ENCODE results near the gene ITPR1.

ITPR1 gene

DNA sequence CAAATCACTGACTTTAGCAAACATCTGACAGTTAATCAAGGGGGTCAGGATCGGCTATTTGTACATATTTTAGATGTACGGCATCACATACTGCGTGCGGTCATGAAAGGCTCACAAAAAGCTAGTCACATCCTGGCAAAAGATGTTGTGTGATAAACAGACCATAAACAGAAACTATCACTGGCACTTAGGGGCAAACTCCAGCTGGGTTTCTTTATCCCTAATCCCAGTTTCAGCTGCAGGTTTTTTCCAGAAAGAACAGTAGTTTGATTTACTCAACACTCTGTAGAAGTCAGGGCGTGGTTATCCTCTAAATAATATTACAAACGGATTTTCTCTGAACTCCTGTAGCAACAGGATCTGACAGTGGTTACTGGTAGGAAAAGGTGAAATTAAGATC is 373.7 kb downstream of the ITPR1 start:
- no peak for DNase-seq

DNA sequence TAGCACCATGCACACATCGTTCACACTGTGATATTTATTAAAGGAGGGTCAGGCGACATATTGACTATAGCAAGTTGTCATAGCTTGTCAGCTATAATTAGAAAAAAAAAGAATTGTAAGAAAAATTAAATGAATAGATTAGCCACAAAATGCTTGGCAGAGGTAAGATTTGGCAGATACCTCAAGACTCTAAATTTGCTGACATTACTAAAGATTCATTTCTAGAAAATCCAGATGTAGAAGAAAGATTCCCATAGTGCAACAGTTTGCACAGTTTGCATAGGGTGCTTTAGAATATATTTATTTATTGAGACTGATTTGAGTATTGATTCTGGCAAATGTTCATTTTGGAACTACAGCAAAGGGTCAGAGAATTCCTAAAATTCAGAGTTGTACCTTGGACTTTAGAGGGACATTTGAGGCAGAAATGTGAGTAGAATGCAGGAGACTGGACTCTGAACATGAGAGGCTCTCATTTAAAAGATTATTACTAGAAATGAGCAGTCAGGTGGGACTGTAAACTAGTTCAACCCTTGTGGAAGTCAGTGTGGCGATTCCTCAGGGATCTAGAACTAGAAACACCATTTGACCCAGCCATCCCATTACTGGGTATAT is 384.1 kb downstream of the ITPR1 start:
- DNase-seq = no peak

DNA sequence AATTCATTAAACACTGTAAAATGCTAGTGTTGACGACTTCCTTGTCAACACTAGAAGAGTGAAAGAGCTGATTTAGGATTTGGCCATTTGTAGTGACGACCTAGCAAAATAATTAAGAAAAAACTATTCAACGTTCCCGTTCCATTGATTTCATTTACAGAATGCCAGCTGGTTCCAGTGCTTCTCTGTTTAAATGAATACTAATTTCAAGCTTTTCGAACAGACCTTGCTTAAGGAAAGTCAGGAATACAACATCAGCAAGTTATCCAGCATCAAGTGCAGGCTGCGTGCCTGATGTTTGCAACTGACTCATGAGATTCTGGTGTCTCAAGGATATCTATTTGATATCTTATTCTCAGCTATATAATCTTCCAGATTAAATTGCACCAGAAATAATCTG is 387.7 kb downstream of the ITPR1 start:
- DNase-seq = no peak

DNA sequence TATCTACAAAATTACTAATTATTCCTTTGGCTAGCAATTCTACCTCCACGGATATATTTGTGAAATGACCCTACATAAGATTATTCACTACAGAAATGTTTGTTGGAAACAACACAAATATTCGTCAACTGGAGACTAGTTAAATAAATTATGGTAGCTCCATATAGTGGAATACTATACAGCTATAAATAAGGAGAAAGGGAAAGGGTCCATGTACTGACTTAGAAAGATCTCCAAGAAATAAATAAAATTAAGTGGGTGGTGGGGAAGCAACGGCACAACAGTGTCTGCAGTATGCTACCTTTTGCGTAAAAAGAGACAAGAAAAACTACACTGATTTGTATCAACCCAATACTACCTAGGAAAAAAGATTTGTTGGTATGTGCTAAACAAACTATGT is 389.4 kb downstream of the ITPR1 start:
- DNase-seq = no peak

DNA sequence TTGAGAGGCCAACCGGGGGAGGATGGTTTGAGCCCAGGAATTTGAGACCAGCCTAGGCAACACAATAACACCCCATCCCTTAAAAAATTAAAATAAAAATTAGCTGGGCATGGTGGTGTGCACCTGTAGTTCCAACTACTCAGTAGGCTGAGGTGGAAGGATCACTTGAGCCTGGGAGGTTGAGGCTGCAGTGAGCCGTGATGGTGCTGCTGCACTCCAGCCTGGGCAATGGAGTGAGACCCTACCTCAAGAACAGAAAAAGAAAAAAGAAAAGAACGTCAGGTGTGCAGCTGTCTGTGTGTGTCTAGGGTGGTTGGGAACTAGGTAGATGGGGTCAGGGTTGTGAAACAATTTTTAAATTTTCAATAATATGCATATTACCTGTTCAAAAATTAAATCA is 389.9 kb downstream of the ITPR1 start:
- DNase-seq = no peak

DNA sequence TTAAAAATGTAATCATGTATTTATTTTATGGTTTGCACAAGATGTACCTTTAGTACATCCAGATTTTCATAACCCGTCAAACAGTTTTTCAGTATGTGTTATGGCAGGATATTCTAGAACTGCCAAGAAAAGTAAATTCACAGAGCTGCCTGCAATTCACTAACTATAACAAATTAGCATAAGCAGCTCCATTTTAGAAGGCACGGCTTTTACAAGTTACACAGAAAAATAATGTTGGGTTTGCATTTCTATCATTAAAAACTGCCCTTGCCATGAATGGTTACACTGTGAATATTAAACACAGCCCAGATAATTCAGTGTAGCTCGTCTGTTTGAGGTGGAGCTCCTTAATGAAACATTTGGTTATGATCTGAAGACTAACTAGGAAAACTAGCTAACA is 391.7 kb downstream of the ITPR1 start:
- DNase-seq = no peak

DNA sequence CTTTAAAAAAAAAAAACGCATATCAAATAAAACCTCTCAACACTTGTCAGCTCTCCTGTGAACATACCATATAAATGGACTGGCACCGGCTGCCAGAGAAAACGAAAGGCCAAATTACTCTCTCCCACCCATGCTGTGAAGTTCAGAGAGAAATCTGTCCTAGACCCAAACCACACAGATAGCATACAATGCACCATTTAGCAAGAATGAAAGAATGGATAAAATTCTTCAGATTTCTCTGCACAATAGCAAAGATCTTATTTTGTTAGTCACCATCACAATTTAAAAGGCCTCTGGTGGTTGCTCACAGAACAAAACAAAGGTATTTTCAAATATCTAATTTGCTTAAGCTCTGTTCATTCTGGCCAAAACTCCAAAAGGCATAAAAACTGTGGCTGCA is 392.2 kb downstream of the ITPR1 start:
- DNase-seq = peak; percentile 64

DNA sequence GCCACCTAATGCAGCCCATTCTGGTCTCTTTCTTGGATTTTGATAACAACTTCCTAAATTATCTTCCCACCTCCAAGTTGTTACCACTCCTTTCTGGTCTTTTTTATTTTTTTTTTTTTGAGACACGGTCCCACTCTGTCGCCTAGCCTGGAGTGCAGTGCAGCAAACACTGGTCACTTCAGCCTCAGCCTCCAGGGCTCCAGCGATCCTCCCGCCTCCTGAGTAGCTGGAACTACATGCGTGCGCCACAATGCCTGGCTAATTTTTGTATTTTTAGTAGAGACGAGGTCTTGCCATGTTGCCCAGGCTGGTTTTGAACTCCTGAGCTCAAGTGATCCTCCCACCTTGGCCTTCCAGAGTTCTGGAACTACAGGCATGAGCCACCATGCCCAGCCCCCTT is 393.3 kb downstream of the ITPR1 start:
- no peak for DNase-seq

DNA sequence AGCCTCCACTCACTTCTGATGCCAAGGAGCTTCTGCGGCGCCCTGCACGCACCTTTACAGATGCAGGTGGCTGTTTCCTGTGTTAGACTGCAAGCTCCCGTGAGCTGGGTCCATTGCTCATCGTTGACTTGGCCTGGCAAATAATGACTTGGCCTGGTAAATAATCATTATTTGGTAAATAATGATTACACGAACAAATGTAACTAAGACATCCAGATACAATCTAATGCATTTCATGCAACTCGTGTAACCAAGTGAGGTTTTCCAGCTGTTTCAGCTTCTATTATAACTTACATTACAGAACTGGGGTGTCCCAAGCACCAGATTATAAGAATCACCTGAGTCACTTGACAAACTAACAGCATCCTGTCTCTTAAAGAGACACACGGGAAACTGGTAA is 394.0 kb downstream of the ITPR1 start:
- DNase-seq = no peak

DNA sequence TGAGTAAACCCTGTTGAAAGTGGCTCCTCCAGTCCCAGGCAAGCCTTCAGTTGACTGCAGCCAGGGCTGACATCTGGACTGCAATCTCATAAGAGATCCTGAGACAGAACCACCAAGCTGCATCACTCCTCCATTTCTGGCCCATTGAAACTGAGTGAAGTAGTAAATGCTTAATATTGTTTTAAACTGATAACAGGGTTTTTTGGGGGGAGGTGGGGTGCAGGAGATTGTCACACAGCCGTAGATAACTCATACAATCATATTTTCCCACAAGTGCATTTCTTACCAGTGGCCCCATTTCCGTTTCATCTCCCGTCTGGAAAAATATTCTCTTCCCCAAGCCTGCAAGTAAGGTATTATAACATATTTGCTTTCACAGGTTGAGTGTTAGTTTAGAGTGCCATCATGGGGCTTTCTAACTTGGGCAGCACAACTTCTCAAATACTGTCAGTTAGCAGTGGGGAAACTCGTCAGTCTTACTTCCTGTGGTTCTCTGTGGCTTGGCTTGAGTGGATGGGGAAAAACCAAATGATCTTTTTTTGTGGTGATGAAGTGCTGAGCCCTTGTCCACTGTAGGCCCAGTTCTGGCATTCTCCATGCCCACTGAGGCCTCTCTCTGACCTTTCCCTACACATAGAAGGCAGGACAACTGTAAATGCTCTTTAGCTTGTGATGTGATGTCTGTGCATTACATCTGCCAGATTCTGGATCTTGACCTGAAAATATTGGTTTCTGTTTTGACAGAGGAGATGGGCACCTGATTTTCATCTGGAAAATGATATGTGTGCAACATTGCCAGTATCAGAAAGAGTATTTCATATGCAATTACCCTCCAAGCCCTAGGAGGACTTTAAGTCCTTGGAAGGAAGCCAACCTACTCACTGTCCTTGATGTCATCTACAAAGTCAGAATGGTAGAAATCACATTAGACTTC is 396.0 kb downstream of the ITPR1 start:
- DNase-seq = peak; percentile 13

DNA sequence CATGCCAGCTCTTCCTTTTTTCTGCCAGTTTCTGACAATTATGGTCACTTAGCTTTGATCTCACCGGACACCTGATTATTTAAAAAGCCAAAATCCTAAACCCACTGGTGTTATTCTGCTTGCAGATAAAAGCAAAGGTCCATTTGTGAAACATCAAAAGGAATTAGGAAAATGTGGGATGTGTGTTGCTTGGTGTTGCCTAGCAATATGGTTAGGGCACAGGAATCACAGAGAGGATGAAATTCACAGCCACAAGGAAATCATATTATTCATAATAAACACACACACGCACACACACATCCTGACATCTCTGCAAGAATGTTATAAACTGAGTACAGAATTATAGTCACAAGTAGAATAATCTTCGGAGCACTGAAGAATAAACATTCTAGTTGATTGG is 396.7 kb downstream of the ITPR1 start:
- peak; percentile 7 for DNase-seq

DNA sequence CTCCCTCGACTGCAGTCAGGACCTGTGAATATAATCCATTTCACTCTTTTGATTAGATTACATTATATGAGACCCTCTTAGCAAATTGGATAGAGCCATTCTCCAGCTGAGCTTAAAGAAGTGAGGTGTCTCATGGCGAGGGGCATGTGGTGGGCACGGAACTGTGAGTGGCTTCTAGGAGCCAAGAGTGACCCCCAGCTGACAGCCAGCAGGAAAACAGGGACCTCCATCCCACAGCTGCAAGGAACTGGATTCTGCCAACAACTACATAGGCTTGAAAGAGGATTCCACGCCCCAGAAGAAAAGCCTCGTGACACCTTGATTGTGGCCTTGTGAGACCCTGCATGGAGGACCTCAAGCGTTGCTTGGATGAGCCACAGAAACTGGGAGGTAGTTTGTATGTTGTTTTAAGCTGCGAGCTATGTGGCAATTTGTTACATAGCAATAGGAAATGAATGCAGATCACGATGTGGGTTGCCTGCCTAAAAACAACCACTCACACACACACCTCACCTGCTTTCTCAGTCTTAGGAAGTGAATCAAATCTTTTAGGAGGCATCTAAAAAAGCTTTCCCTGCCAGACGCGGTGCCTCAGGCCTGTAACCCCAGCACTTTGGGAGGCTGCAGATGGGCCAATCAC is 401.9 kb downstream of the ITPR1 start:
- no peak for DNase-seq

DNA sequence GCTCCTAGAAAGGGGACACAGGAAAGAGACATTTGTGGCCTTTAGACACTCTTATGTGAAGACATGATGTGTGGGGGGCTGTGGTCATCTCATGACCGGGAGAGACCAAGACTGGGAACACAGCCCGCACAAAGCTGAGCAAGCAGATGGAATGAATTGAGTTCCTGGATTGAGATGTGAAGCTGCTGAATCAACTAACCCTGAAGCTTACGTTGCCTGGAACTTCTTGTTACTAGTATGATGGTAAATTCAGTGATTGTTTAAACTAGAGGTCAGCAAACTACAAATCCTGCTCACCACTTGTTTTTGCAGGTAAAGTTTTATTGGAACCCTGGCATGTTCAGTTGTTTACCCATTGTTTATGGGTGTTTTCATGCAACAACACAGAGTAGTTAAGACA is 402.7 kb downstream of the ITPR1 start:
- DNase-seq = peak; percentile 55
